Liver (tissue), 9 donors: ENCODE data around the gene TXNIP. TPM values are rescaled to one million over a fixed set of nuclear protein-coding genes. Genes with fewer than 3 reads are reported as not detected.

ENCODE experiments used
- DNase-seq: peaks from one replicate; pipeline ENCODE4 v3.0.0-alpha.2; 2017; ENCODE audit warnings: low spot score
- H3K27ac ChIP-seq, 2 donors: one replicate each; pipeline ENCODE4 v1.7.0; 2013; ENCODE audit warnings: inconsistent platforms in 2 of 2, low read length in 2 of 2, control low read depth in 1 of 2, low read depth in 1 of 2, mild to moderate bottlenecking in 1 of 2
- H3K27me3 ChIP-seq, 4 donors: one replicate each; pipeline versions ENCODE4 v1.6.1 to v1.7.0; 2013; ENCODE audit warnings: low read length in 3 of 4, inconsistent platforms in 1 of 4, mild to moderate bottlenecking in 1 of 4, moderate library complexity in 1 of 4; ENCODE audit not compliant: control insufficient read depth in 4 of 4, insufficient read depth in 4 of 4
- H3K36me3 ChIP-seq, 4 donors: one replicate each; pipeline versions ENCODE4 v1.6.1 to v1.7.0; 2013; ENCODE audit warnings: low read length in 3 of 4, mild to moderate bottlenecking in 3 of 4, low read depth in 1 of 4, moderate library complexity in 1 of 4; ENCODE audit not compliant: control insufficient read depth in 4 of 4, insufficient read depth in 3 of 4
- H3K4me1 ChIP-seq, 4 donors: one replicate each; pipeline versions ENCODE4 v1.6.1 to v1.7.0; 2013; ENCODE audit warnings: low read length in 3 of 4, mild to moderate bottlenecking in 3 of 4, moderate library complexity in 1 of 4; ENCODE audit not compliant: control insufficient read depth in 4 of 4, insufficient read depth in 4 of 4
- H3K4me3 ChIP-seq, 3 donors: one replicate each; pipeline versions ENCODE4 v1.6.1 to v1.7.0; 2013; ENCODE audit warnings: low read length in 3 of 3, control low read depth in 1 of 3, low read depth in 1 of 3, mild to moderate bottlenecking in 1 of 3
- H3K9ac ChIP-seq, 2 donors: one replicate each; pipeline ENCODE4 v1.7.0; 2013; ENCODE audit warnings: low read length in 2 of 2, mild to moderate bottlenecking in 2 of 2, moderate library complexity in 2 of 2, control low read depth in 1 of 2, low read depth in 1 of 2
- H3K9me3 ChIP-seq, 4 donors: one replicate each; pipeline versions ENCODE4 v1.6.1 to v1.7.0; 2013; ENCODE audit warnings: low read length in 3 of 4; ENCODE audit not compliant: control insufficient read depth in 4 of 4
- ATF3 ChIP-seq: IDR thresholded peaks from 2 replicates; pipeline ENCODE4 v1.6.1; 2016; ENCODE audit warnings: antibody characterized with exemption
- CTCF ChIP-seq: fragments of 150-350 bp; IDR thresholded peaks from 2 replicates; pipeline ENCODE4 v1.5.1; 2017; ENCODE audit warnings: improper control_type of control experiment, low read depth, low read length; ENCODE audit not compliant: missing input control
- EGR1 ChIP-seq, 2 donors: IDR thresholded peaks; 2 replicates each; pipeline ENCODE4 v1.6.1; 2016 to 2018; ENCODE audit warnings: antibody characterized with exemption in 2 of 2, low read depth in 2 of 2
- FOXA1 ChIP-seq: IDR thresholded peaks from 2 replicates; pipeline ENCODE4 v1.6.1; 2016; ENCODE audit warnings: antibody characterized with exemption
- FOXA2 ChIP-seq: IDR thresholded peaks from 2 replicates; pipeline ENCODE4 v1.6.1; 2016; ENCODE audit warnings: antibody characterized with exemption
- GABPA ChIP-seq, 2 donors: IDR thresholded peaks in 1 of 2; conservative IDR thresholded peaks in 1 of 2; 2 replicates each; pipeline ENCODE4 v1.6.1; 2016; ENCODE audit warnings: antibody characterized with exemption in 2 of 2, mild to moderate bottlenecking in 1 of 2, moderate library complexity in 1 of 2
- HNF4A ChIP-seq, 2 donors: conservative IDR thresholded peaks; 2 replicates each; pipeline ENCODE4 v1.6.1; 2016; ENCODE audit warnings: antibody characterized with exemption in 2 of 2, mild to moderate bottlenecking in 2 of 2
- HNF4G ChIP-seq: IDR thresholded peaks from 2 replicates; pipeline ENCODE4 v1.6.1; 2016; ENCODE audit warnings: antibody characterized with exemption
- JUND ChIP-seq, 2 donors: IDR thresholded peaks; 2 replicates each; pipeline ENCODE4 v1.6.1; 2016; ENCODE audit warnings: antibody characterized with exemption in 2 of 2
- MAX ChIP-seq: IDR thresholded peaks from 2 replicates; pipeline ENCODE4 v1.6.1; 2016; ENCODE audit warnings: antibody characterized with exemption
- NR2F2 ChIP-seq: IDR thresholded peaks from 2 replicates; pipeline ENCODE4 v1.6.1; 2016; ENCODE audit warnings: antibody characterized with exemption
- RAD21 ChIP-seq, 2 donors: IDR thresholded peaks; 2 replicates each; pipeline ENCODE4 v1.6.1; 2016; ENCODE audit warnings: antibody characterized with exemption in 2 of 2, mild to moderate bottlenecking in 2 of 2
- REST ChIP-seq: IDR thresholded peaks from 2 replicates; pipeline ENCODE4 v1.6.1; 2016; ENCODE audit warnings: antibody characterized with exemption, mild to moderate bottlenecking
- RXRA ChIP-seq, 2 donors: IDR thresholded peaks; 2 replicates each; pipeline ENCODE4 v1.6.1; 2017 to 2018; ENCODE audit warnings: antibody characterized with exemption in 2 of 2, mild to moderate bottlenecking in 1 of 2
- SP1 ChIP-seq: IDR thresholded peaks from 2 replicates; pipeline ENCODE4 v1.6.1; 2018; ENCODE audit warnings: antibody characterized with exemption, mild to moderate bottlenecking
- TAF1 ChIP-seq: conservative IDR thresholded peaks from 2 replicates; pipeline ENCODE4 v1.6.1; 2016; ENCODE audit warnings: antibody characterized with exemption, mild to moderate bottlenecking
- YY1 ChIP-seq: IDR thresholded peaks from 2 replicates; pipeline ENCODE4 v1.6.1; 2016; ENCODE audit warnings: antibody characterized with exemption, mild to moderate bottlenecking
- ZBTB33 ChIP-seq: IDR thresholded peaks from 2 replicates; pipeline ENCODE4 v1.6.1; 2016; ENCODE audit warnings: antibody characterized with exemption
- WGBS: extraction: QIAGEN DNeasy Blood & Tissue Kit; methylation state at CpG from one replicate; pipeline ENCODE4 v1.1.7; 2013; 5-methylcytosine and 5-hydroxymethylcytosine counted together
- polyA plus RNA-seq, 2 donors: library from polyadenylated mRNA; stranded (reverse) in 1 of 2; unstranded in 1 of 2; fragments of 200-250 nt in 1 of 2; fragments of >200 nt in 1 of 2; fragmentation: Nextera tagmentation in 1 of 2; extraction: Ambion mirVana in 1 of 2; gene quantifications; one replicate each; pipeline versions ENCODE4 v1.2.1 to v1.2.3, GENCODE V29; 2013 to 2015
- total RNA-seq, 2 donors: library from RNA; depleted of rRNA; stranded (reverse); fragments of >200 nt; gene quantifications; one replicate each; pipeline ENCODE4 v1.2.3, GENCODE V29; 2014
- donor health status: healthy.
- donor health status: healthy.
- donor health status: healthy.
- donor health status: healthy.
- donor health status: healthy.

The TXNIP gene
- total and polyA plus RNA-seq, 4 donors: 53.8 to 223 (median 92.0) TPM

GRCh38 chr1:145962157-145963102, 33.9 kb downstream of the TXNIP start:
- H3K9me3 ChIP-seq: peaks cover 0 to 3% (median under 1%) of the 10 kb centered on the region in 4 donors
- TF ChIP-seq RXRA (IDR thresholded peaks at IDR 0.05) (no peak), RAD21 (IDR thresholded peaks at IDR 0.05) (no peak), SP1 (no peak), MAX (no peak), FOXA1 (no peak), GABPA (IDR thresholded peaks at IDR 0.05 in 1 of 2, conservative IDR thresholded peaks at IDR 0.05 in 1 of 2) (no peak), EGR1 (IDR thresholded peaks at IDR 0.05; ENCODE audit: low read depth in 2 of 2) (no peak), HNF4A (conservative IDR thresholded peaks at IDR 0.05) (no peak), HNF4G (no peak), FOXA2 (no peak), ATF3 (no peak), JUND (IDR thresholded peaks at IDR 0.05) (no peak)
- no peaks in the 10 kb centered on the region for H3K27me3 ChIP-seq
- H3K36me3 ChIP-seq: no peaks in the 10 kb centered on the region
- H3K9ac ChIP-seq: no peak overlapping the region
- no peak for DNase-seq
- peak overlapping the region in 2 of 3 donors; percentile 56 to 62 for H3K4me3 ChIP-seq
- 17% methylated on average over 35 of the region's 36 CpGs for WGBS
- peaks cover 8 to 59% (median 37%) of the 10 kb centered on the region in 4 donors for H3K4me1 ChIP-seq
- peak overlapping the region in 1 of 2 donors; percentile 51 for H3K27ac ChIP-seq

- DNase-seq: no peak
- Histone ChIP-seq H3K4me3 (peak overlapping the region; percentile 39 to 62 (median 56)), H3K27ac (peak overlapping the region in 1 of 2 donors; percentile 86), H3K27me3 (no peaks in the 10 kb centered on the region), H3K4me1 (peaks cover 8 to 67% (median 43%) of the 10 kb centered on the region in 4 donors), H3K9me3 (no peaks in the 10 kb centered on the region), H3K36me3 (no peaks in the 10 kb centered on the region), H3K9ac (no peak overlapping the region)
- 5% methylated on average over 57 of the region's 57 CpGs for WGBS
- no peak for TF ChIP-seq ATF3
- TF ChIP-seq GABPA (IDR thresholded peaks at IDR 0.05 in 1 of 2, conservative IDR thresholded peaks at IDR 0.05 in 1 of 2): no peak
- TF ChIP-seq FOXA2: no peak
- TF ChIP-seq SP1: no peak
- TF ChIP-seq HNF4A (conservative IDR thresholded peaks at IDR 0.05): no peak
- no peak for TF ChIP-seq RAD21 (IDR thresholded peaks at IDR 0.05)
- TF ChIP-seq YY1: no peak
- no peak for TF ChIP-seq NR2F2
- TF ChIP-seq FOXA1: no peak
- TF ChIP-seq HNF4G: no peak
- no peak for TF ChIP-seq CTCF
- no peak for TF ChIP-seq REST
- no peak for TF ChIP-seq MAX
- no peak for TF ChIP-seq TAF1
- TF ChIP-seq EGR1 (IDR thresholded peaks at IDR 0.05; ENCODE audit: low read depth in 2 of 2): no peak
- TF ChIP-seq JUND (IDR thresholded peaks at IDR 0.05): no peak
- no peak for TF ChIP-seq RXRA (IDR thresholded peaks at IDR 0.05)
- no peak for TF ChIP-seq ZBTB33
These were observed 34.8 kb downstream of the TXNIP start for GRCh38 chr1:145961425-145962156.
